SK-N-SH (cell line): ENCODE data around the gene DMD. TPM values are rescaled to one million over a fixed set of nuclear protein-coding genes. Genes with fewer than 3 reads are reported as not detected.

Experiments
- CTCF ChIA-PET: fragments of 300-600, 350-600 bp; formaldehyde crosslinking; extraction: SDS; loops from one replicate; lab custom pipeline; 2021; lab: Yijun Ruan, JAX
- POLR2A ChIA-PET: fragments of 350-600 bp; sonication (Branson Sonifier 250); formaldehyde crosslinking; extraction: SDS; loops from one replicate; lab custom pipeline; 2020; ENCODE audit warnings: antibody characterized with exemption, inconsistent platforms; lab: Yijun Ruan, JAX
- DNase-seq: peaks from one replicate; pipeline ENCODE4 v3.0.0; 2012
- H2AFZ ChIP-seq: fragments of 200-600 bp; sonication (generic); 2 replicates; pipeline ENCODE4 v1.8.1; 2016; ENCODE audit warnings: antibody characterized with exemption, mild to moderate bottlenecking, low read depth
- H3F3A ChIP-seq: fragments of 200-600 bp; sonication (generic); replicated peaks from 2 replicates; pipeline ENCODE3; 2016; ENCODE audit warnings: antibody characterized with exemption, mild to moderate bottlenecking; ENCODE audit not compliant: insufficient read depth
- H3K27ac ChIP-seq, 2 experiments: fragments of 200-500 bp in 1 of 2; fragments of 200-600 bp in 1 of 2; sonication (Bioruptor generic) in 1 of 2; sonication (generic), shearing (Covaris generic) in 1 of 2; 2 replicates each; pipeline versions ENCODE4 v1.5.1 to v1.6.1; 2014 to 2016; ENCODE audit warnings: low read depth in 2 of 2, inconsistent platforms in 1 of 2, low read length in 1 of 2, mild to moderate bottlenecking in 1 of 2, mixed read lengths in 1 of 2
- H3K27me3 ChIP-seq: fragments of 200-600 bp; sonication (generic), shearing (Covaris generic); 2 replicates; pipeline ENCODE4 v1.6.1; 2016; ENCODE audit warnings: mixed run types; ENCODE audit not compliant: insufficient read depth
- H3K36me3 ChIP-seq, 2 experiments: fragments of 200-500 bp in 1 of 2; fragments of 200-600 bp in 1 of 2; sonication (Bioruptor generic) in 1 of 2; sonication (generic) in 1 of 2; replicated peaks in 1 of 2; 2 replicates each; pipeline versions ENCODE3 to v1.5.1; 2014 to 2016; ENCODE audit warnings: low read length in 1 of 2, mild to moderate bottlenecking in 1 of 2; ENCODE audit not compliant: insufficient read depth in 2 of 2, control insufficient read depth in 1 of 2
- H3K4me1 ChIP-seq, 2 experiments: fragments of 200-500 bp in 1 of 2; fragments of 200-600 bp in 1 of 2; sonication (Bioruptor generic) in 1 of 2; sonication (generic), shearing (Covaris generic) in 1 of 2; 2 replicates each; pipeline versions ENCODE4 v1.5.1 to v1.6.1; 2014 to 2016; ENCODE audit warnings: low read depth in 1 of 2, low read length in 1 of 2, mixed run types in 1 of 2; ENCODE audit not compliant: insufficient read depth in 2 of 2, control insufficient read depth in 1 of 2
- H3K4me2 ChIP-seq: fragments of 200-600 bp; sonication (generic), shearing (Covaris generic); 2 replicates; pipeline ENCODE4 v1.6.1; 2017; ENCODE audit warnings: mixed run types
- H3K4me3 ChIP-seq, 2 experiments: fragments of 200-500 bp in 1 of 2; fragments of 200-600 bp in 1 of 2; sonication (Bioruptor generic) in 1 of 2; sonication (generic), shearing (Covaris generic) in 1 of 2; 2 replicates each; pipeline versions ENCODE4 v1.5.1 to v1.8.1; 2014 to 2016; ENCODE audit warnings: low read depth in 2 of 2, inconsistent platforms in 1 of 2, low read length in 1 of 2, mild to moderate bottlenecking in 1 of 2, mixed read lengths in 1 of 2, moderate library complexity in 1 of 2
- H3K79me2 ChIP-seq: fragments of 200-600 bp; sonication (generic); 2 replicates; pipeline ENCODE4 v1.8.1; 2017; ENCODE audit warnings: mild to moderate bottlenecking; ENCODE audit not compliant: insufficient read depth
- H3K9ac ChIP-seq: fragments of 200-600 bp; sonication (generic); 2 replicates; pipeline ENCODE4 v1.6.1; 2017; ENCODE audit warnings: mixed run types
- H3K9me2 ChIP-seq: fragments of 200-600 bp; sonication (generic); 2 replicates; pipeline ENCODE4 v1.6.1; 2017; ENCODE audit warnings: mixed run types
- H3K9me3 ChIP-seq: fragments of 200-600 bp; sonication (generic); 2 replicates; pipeline ENCODE4 v1.6.1; 2017; ENCODE audit warnings: mixed run types, mild to moderate bottlenecking, moderate library complexity
- H4K20me1 ChIP-seq: fragments of 200-600 bp; sonication (generic); 2 replicates; pipeline ENCODE4 v1.6.1; 2017; ENCODE audit warnings: mild to moderate bottlenecking, mixed run types; ENCODE audit not compliant: insufficient read depth
- CTCF ChIP-seq: fragments of 200-600 bp; sonication (generic); IDR thresholded peaks from 2 replicates; pipeline ENCODE4 v1.6.1; 2017; ENCODE audit warnings: antibody characterized with exemption, mild to moderate bottlenecking, moderate library complexity
- FOSL2 ChIP-seq: IDR thresholded peaks from 2 replicates; pipeline ENCODE4 v1.4.0; 2012; ENCODE audit warnings: low read depth, mild to moderate bottlenecking, moderate library complexity, borderline replicate concordance
- FOXJ3 ChIP-seq: sonication (generic); formaldehyde crosslinking; IDR thresholded peaks from 2 replicates; pipeline ENCODE4 v1.5.1; 2020; ENCODE audit warnings: mild to moderate bottlenecking, missing genetic modification reagents
- GATA2 ChIP-seq: sonication (generic); formaldehyde crosslinking; IDR thresholded peaks from 2 replicates; pipeline ENCODE4 v1.5.0; 2020; ENCODE audit warnings: mild to moderate bottlenecking, missing genetic modification reagents
- NRF1 ChIP-seq: IDR thresholded peaks from 2 replicates; pipeline ENCODE4 v1.6.1; 2012; ENCODE audit warnings: low read depth, mild to moderate bottlenecking, low read length
- PBX3 ChIP-seq: IDR thresholded peaks from 2 replicates; pipeline ENCODE4; 2012
- RCOR1 ChIP-seq: fragments of 150-350 bp; IDR thresholded peaks from 2 replicates; pipeline ENCODE4 v1.6.1; 2017; ENCODE audit warnings: antibody characterized with exemption, low read length
- REST ChIP-seq: IDR thresholded peaks from 2 replicates; pipeline ENCODE4 v1.6.1; 2012; ENCODE audit warnings: mild to moderate bottlenecking, low read depth, low read length, moderate library complexity
- RFX5 ChIP-seq: IDR thresholded peaks from 2 replicates; pipeline ENCODE4 v1.6.1; 2012; ENCODE audit warnings: mild to moderate bottlenecking, improper control_type of control experiment, low read length
- SMC3 ChIP-seq: IDR thresholded peaks from 2 replicates; pipeline ENCODE4 v1.6.1; 2012; ENCODE audit warnings: low read depth, low read length, improper control_type of control experiment
- USF1 ChIP-seq: IDR thresholded peaks from 2 replicates; pipeline ENCODE4 v1.4.0; 2012; ENCODE audit warnings: low read depth, borderline replicate concordance
- USF2 ChIP-seq: fragments of 150-350 bp; IDR thresholded peaks from 2 replicates; pipeline ENCODE4 v1.6.1; 2017; ENCODE audit warnings: antibody characterized with exemption, low read length, low read depth, borderline replicate concordance
- YY1 ChIP-seq: IDR thresholded peaks from 2 replicates; pipeline ENCODE4 v1.4.0; 2012; ENCODE audit warnings: low read depth, mild to moderate bottlenecking
- WGBS: methylation state at CpG from one replicate; pipeline ENCODE4 v1.1.6; 2017; ENCODE audit warnings: low lambda C conversion rate; 5-methylcytosine and 5-hydroxymethylcytosine counted together
- polyA plus RNA-seq, 3 experiments: library from polyadenylated mRNA; depleted of rRNA; stranded (reverse); fragments of >200 nt; gene quantifications; 2 replicates each; pipeline ENCODE4 v1.2.3, GENCODE V29; 2012

DMD gene
- polyA plus RNA-seq, 1 of the 3 experiments (the other 2 are of a cell fraction), result 3.9 TPM

DNA sequence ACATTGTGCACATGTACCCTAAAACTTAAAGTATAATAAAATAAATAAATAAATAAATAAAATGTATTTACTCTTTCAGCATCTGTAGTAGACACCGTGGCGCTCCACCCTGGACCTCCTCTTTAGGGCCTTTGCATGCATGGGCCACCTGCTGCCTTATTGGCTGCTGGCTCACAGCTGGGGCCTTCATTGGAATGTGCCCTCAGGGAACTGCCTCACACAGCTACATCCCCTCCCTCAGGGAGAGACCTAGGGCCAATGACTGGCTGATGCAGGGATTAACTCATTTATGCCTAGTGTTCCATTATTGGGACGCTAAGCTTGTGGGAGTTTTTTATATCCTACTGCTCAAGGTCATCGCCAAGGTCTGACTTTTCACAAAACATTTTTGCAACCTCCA lies 1836.6 kb downstream of the DMD start:
- Histone ChIP-seq H4K20me1 (no peaks in the 10 kb centered on the region), H3K79me2 (no peaks in the 10 kb centered on the region), H3K27me3 (no peaks in the 10 kb centered on the region), H3K4me1 (no peaks in the 10 kb centered on the region), H3K36me3 (no peaks in the 10 kb centered on the region), H3K4me2 (no peak overlapping the region), H3K9me2 (no peaks in the 10 kb centered on the region), H3K27ac (no peak overlapping the region), H3K9me3 (no peaks in the 10 kb centered on the region), H3F3A (no peaks in the 10 kb centered on the region), H3K9ac (no peak overlapping the region), H2AFZ (no peak overlapping the region), H3K4me3 (no peak overlapping the region)
- no peak for DNase-seq
- 56% methylated on average over 4 of the region's 4 CpGs for WGBS
- CTCF ChIA-PET, result no interaction called here
- no peak for TF ChIP-seq SMC3
- no peak for TF ChIP-seq CTCF
- no peak for TF ChIP-seq RCOR1
- TF ChIP-seq USF1, result no peak
- no peak for TF ChIP-seq NRF1
- no peak for TF ChIP-seq USF2
- TF ChIP-seq REST, result no peak
- no peak for TF ChIP-seq GATA2 (CRISPR knock-in tag)
- POLR2A ChIA-PET, result no interaction called here

DNA sequence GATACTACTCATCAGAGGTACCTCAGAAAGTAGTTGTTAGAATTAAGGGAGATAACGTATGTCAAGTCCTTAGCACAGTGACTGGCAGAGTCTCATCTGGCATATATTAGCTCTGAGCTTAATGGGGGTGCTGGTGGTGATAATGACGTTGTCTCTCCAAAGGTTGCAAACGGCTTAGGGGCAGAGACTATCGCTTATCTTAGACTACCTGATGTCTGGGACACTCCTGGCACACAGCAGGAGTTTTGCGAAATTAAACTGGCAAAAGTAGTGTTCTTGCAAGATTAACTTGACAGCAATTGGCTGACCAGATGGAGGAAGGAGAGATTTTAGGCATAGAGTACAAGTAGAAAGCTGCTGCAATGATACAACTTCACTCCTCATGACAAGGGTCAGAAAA lies 1839.4 kb downstream of the DMD start:
- no peak overlapping the region for H3K4me2 ChIP-seq

More for the DNA sequence above, 1839.4 kb downstream of the DMD start:
- H3K9ac ChIP-seq, result no peak overlapping the region
- no peaks in the 10 kb centered on the region for H4K20me1 ChIP-seq
- no peak overlapping the region for H3K4me3 ChIP-seq
- no peaks in the 10 kb centered on the region for H3K4me1 ChIP-seq
- ChIA-PET POLR2A (no interaction called here), CTCF (no interaction called here)
- no peaks in the 10 kb centered on the region for H3K36me3 ChIP-seq
- no peaks in the 10 kb centered on the region for H3K9me3 ChIP-seq
- no peaks in the 10 kb centered on the region for H3F3A ChIP-seq
- 32% methylated on average over 5 of the region's 5 CpGs for WGBS
- DNase-seq, result no peak
- H3K27ac ChIP-seq, result peak overlapping the region in 1 of 2 experiments; percentile 34; a peak in 1 of 4 replicates
- no peak overlapping the region for H2AFZ ChIP-seq
- no peaks in the 10 kb centered on the region for H3K79me2 ChIP-seq
- H3K27me3 ChIP-seq, result no peaks in the 10 kb centered on the region
- TF ChIP-seq GATA2 (CRISPR knock-in tag), result peak; percentile 62
- TF ChIP-seq FOSL2, result no peak
- TF ChIP-seq PBX3, result no peak
- TF ChIP-seq YY1, result no peak
- TF ChIP-seq RFX5, result no peak
- no peak for TF ChIP-seq FOXJ3
- no peaks in the 10 kb centered on the region for H3K9me2 ChIP-seq
